HCT116 (cell line): ENCODE results near the gene TMEM63A.

ENCODE experiments used
- CTCF ChIP-seq, 3 experiments: fragments of 200-600 bp in 1 of 3; sonication (generic) in 1 of 3; IDR thresholded peaks in 2 of 3; conservative IDR thresholded peaks in 1 of 3; 2 replicates each; pipeline ENCODE4 v1.5.1; 2012 to 2017; ENCODE audit warnings: low read depth in 2 of 3, low read length in 2 of 3, antibody characterized with exemption in 1 of 3, borderline replicate concordance in 1 of 3, control low read depth in 1 of 3, mild to moderate bottlenecking in 1 of 3, mixed read lengths in 1 of 3, mixed run types in 1 of 3, moderate library complexity in 1 of 3; ENCODE audit not compliant: insufficient read depth in 1 of 3
- ELF1 ChIP-seq: IDR thresholded peaks from 2 replicates; pipeline ENCODE4 v1.6.1; 2012; ENCODE audit warnings: low read depth, borderline replicate concordance
- EZH2 ChIP-seq: fragments of 200-600 bp; sonication (generic); IDR thresholded peaks from 2 replicates; pipeline ENCODE4 v1.6.1; 2017; ENCODE audit warnings: antibody characterized with exemption, mixed run types
- MAX ChIP-seq: IDR thresholded peaks from 2 replicates; pipeline ENCODE4 v1.6.1; 2012
- POLR2A ChIP-seq: IDR thresholded peaks from 2 replicates; pipeline ENCODE4 v1.7.0; 2011; ENCODE audit warnings: borderline replicate concordance; ENCODE audit not compliant: insufficient read depth, insufficient read length; ENCODE audit errors: extremely low read depth
- POLR2AphosphoS5 ChIP-seq: IDR thresholded peaks from 2 replicates; pipeline ENCODE4 v1.6.1; 2011; ENCODE audit warnings: mild to moderate bottlenecking, low read depth, low read length, moderate library complexity
- RAD21 ChIP-seq: IDR thresholded peaks from 2 replicates; pipeline ENCODE4 v1.6.1; 2012; ENCODE audit warnings: low read depth, mild to moderate bottlenecking
- TCF7L2 ChIP-seq: IDR thresholded peaks from 2 replicates; pipeline ENCODE4 v1.7.0; 2011; ENCODE audit warnings: borderline replicate concordance, inconsistent platforms; ENCODE audit not compliant: insufficient read depth, insufficient read length; ENCODE audit errors: extremely low read depth
- TF ChIP-seq, protein P1 (sequence below): IDR thresholded peaks from 2 replicates; pipeline ENCODE4 v1.6.1; 2012; ENCODE audit warnings: low read depth
- TF ChIP-seq, protein P2 (sequence below): IDR thresholded peaks from 2 replicates; pipeline ENCODE4 v1.6.1; 2011; ENCODE audit warnings: mild to moderate bottlenecking, low read length, moderate library complexity; ENCODE audit not compliant: insufficient replicate concordance; ENCODE audit errors: extremely low read depth

- no peak for TF ChIP-seq TCF7L2
- TF ChIP-seq ELF1: no peak
- TF ChIP-seq RAD21: no peak
- TF ChIP-seq EZH2: no peak
- TF ChIP-seq, protein P1, sequence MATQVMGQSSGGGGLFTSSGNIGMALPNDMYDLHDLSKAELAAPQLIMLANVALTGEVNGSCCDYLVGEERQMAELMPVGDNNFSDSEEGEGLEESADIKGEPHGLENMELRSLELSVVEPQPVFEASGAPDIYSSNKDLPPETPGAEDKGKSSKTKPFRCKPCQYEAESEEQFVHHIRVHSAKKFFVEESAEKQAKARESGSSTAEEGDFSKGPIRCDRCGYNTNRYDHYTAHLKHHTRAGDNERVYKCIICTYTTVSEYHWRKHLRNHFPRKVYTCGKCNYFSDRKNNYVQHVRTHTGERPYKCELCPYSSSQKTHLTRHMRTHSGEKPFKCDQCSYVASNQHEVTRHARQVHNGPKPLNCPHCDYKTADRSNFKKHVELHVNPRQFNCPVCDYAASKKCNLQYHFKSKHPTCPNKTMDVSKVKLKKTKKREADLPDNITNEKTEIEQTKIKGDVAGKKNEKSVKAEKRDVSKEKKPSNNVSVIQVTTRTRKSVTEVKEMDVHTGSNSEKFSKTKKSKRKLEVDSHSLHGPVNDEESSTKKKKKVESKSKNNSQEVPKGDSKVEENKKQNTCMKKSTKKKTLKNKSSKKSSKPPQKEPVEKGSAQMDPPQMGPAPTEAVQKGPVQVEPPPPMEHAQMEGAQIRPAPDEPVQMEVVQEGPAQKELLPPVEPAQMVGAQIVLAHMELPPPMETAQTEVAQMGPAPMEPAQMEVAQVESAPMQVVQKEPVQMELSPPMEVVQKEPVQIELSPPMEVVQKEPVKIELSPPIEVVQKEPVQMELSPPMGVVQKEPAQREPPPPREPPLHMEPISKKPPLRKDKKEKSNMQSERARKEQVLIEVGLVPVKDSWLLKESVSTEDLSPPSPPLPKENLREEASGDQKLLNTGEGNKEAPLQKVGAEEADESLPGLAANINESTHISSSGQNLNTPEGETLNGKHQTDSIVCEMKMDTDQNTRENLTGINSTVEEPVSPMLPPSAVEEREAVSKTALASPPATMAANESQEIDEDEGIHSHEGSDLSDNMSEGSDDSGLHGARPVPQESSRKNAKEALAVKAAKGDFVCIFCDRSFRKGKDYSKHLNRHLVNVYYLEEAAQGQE: no peak
- no peak for TF ChIP-seq POLR2AphosphoS5
- TF ChIP-seq POLR2A: no peak
- TF ChIP-seq MAX: no peak
- TF ChIP-seq CTCF (IDR thresholded peaks at IDR 0.05 in 2 of 3, conservative IDR thresholded peaks at IDR 0.05 in 1 of 3; ENCODE audit: borderline replicate concordance in 1 of 3, insufficient read depth in 1 of 3, low read depth in 2 of 3, low read length in 2 of 3): no peak
- TF ChIP-seq, protein P2, sequence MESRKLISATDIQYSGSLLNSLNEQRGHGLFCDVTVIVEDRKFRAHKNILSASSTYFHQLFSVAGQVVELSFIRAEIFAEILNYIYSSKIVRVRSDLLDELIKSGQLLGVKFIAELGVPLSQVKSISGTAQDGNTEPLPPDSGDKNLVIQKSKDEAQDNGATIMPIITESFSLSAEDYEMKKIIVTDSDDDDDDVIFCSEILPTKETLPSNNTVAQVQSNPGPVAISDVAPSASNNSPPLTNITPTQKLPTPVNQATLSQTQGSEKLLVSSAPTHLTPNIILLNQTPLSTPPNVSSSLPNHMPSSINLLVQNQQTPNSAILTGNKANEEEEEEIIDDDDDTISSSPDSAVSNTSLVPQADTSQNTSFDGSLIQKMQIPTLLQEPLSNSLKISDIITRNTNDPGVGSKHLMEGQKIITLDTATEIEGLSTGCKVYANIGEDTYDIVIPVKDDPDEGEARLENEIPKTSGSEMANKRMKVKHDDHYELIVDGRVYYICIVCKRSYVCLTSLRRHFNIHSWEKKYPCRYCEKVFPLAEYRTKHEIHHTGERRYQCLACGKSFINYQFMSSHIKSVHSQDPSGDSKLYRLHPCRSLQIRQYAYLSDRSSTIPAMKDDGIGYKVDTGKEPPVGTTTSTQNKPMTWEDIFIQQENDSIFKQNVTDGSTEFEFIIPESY: no peak
Measured at GRCh38 chr1:225878282-225878681, 3.9 kb downstream of the TMEM63A start.
